Type B pancreatic cell (in vitro differentiated cells): ENCODE results near the gene CACNA1D. TPM values are rescaled to one million over a fixed set of nuclear protein-coding genes. Genes with fewer than 3 reads are reported as not detected.

ENCODE experiments used
- DNase-seq: peaks from one replicate; pipeline ENCODE4 v3.0.0; 2021; ENCODE audit warnings: mixed read lengths; ENCODE audit not compliant: unreplicated experiment; ENCODE audit errors: extremely low spot score
- H3K27ac Mint-ChIP-seq: 2 replicates; pipeline ENCODE4 v1.8.0; 2021; ENCODE audit warnings: mild to moderate bottlenecking, mixed read lengths
- H3K27me3 Mint-ChIP-seq: 2 replicates; pipeline ENCODE4 v1.8.0; 2021; ENCODE audit warnings: mixed read lengths
- H3K36me3 Mint-ChIP-seq: 2 replicates; pipeline ENCODE4 v1.8.0; 2021; ENCODE audit warnings: mixed read lengths
- H3K4me1 Mint-ChIP-seq: one replicate; pipeline ENCODE4 v1.8.0; 2021; ENCODE audit warnings: mixed read lengths; ENCODE audit not compliant: unreplicated experiment
- H3K4me3 Mint-ChIP-seq: 2 replicates; pipeline ENCODE4 v1.8.0; 2021; ENCODE audit warnings: mild to moderate bottlenecking, mixed read lengths
- H3K9me3 Mint-ChIP-seq: 2 replicates; pipeline ENCODE4 v1.8.0; 2021; ENCODE audit warnings: mixed read lengths
- total RNA-seq: library from RNA; stranded (reverse); gene quantifications from 2 replicates; pipeline ENCODE4 v1.2.1, GENCODE V29; 2021; ENCODE audit warnings: low replicate concordance
- TF ChIP-seq, protein P1 (sequence below): fragments of 200-600 bp; sonication (generic); conservative IDR thresholded peaks from 2 replicates; pipeline ENCODE4 v1.5.0; 2021; ENCODE audit warnings: antibody characterized with exemption, mild to moderate bottlenecking

CACNA1D gene
- total RNA-seq, 1 donor from 2014 or later, result 17.4 TPM

DNA sequence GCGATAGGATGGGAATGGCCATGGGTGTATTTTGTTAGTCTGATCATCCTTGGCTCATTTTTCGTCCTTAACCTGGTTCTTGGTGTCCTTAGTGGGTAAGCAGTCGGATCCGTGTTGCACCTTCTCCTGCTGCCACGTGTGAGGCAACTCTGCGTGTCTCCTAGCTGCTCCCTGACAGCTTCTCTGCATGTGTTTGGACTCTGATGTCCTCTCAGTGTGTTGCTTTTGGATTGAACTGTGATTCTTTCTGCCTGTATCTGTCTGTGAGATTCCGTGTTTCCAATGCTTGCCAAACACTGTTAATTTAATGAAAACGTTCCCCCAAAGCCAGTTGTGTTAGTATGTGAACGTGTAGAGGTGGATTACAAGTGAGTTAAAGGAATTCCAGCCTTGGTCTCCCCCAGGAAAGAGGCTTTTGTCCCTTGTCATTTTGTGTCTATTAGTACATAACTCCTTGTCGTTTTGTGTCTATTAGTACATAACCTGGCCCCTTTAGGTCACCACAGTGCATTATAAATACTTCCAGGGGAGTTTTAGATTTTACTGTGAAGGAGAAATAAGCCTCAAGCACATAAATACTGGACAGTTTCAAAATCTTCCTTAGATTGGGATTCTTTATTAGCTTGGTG, 179.4 kb downstream of the CACNA1D start:
- Mint-ChIP-seq H3K27me3 (no peaks in the 10 kb centered on the region), H3K27ac (no peak overlapping the region), H3K36me3 (no peaks in the 10 kb centered on the region), H3K4me3 (no peak overlapping the region), H3K9me3 (no peaks in the 10 kb centered on the region), H3K4me1 (peaks cover 9% of the 10 kb centered on the region)
- DNase-seq, result no peak
- TF ChIP-seq, protein P1, sequence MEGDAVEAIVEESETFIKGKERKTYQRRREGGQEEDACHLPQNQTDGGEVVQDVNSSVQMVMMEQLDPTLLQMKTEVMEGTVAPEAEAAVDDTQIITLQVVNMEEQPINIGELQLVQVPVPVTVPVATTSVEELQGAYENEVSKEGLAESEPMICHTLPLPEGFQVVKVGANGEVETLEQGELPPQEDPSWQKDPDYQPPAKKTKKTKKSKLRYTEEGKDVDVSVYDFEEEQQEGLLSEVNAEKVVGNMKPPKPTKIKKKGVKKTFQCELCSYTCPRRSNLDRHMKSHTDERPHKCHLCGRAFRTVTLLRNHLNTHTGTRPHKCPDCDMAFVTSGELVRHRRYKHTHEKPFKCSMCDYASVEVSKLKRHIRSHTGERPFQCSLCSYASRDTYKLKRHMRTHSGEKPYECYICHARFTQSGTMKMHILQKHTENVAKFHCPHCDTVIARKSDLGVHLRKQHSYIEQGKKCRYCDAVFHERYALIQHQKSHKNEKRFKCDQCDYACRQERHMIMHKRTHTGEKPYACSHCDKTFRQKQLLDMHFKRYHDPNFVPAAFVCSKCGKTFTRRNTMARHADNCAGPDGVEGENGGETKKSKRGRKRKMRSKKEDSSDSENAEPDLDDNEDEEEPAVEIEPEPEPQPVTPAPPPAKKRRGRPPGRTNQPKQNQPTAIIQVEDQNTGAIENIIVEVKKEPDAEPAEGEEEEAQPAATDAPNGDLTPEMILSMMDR, result no peak

DNA sequence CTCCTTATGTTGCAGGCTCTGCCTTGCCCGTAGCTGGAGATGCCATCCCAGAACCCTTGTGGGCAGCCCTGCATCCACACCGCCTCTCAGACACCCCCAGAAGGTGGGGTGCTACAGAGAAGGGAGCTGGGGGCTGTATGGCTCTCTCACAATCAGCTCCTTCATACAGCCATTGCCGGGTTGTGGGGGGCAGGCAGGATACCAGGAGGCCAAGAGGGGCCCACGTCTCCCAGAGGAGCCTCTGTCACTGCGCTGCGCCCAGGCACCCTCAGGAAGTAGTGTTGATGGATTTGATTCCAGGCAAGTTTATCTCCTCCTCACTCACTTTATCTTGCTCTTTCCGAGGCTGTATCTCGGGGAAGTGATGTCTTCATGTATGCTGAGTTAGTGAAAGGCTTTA, 180.2 kb downstream of the CACNA1D start:
- Mint-ChIP-seq H3K36me3 (no peaks in the 10 kb centered on the region), H3K4me3 (no peak overlapping the region), H3K27me3 (no peaks in the 10 kb centered on the region)

DNA sequence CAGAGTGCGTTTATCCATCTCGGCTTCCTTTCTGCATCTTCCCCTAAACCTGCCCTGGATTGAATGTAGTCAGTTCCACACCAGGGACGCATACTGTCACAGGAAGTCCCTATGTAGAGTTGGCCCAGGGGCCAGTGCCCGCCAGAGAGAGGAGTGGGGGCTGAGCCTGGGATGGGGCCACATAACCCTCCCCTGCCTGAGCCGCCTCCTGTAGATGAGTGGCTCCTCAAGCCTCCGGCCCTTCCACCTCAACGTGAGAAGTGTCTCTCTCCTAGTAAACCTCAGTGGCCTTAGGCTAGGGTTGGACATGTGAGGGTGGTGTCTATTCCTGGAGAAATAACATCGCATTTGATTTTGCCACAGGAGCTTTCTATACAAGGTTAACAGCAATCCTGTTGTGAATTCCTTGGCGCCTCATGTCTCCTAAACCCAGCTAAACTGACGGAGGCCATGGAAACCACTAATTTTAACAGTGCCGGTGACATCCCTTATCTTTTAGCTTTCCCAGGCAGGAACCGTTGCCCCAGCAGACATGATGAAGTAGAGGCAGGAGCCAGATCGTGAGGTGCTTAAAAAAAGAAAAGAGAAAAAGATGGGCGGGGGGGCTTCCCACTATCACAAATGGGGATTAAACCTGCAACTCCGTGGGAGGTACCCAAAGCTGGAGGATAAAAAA, 180.7 kb downstream of the CACNA1D start:
- DNase-seq, result no peak
- Mint-ChIP-seq H3K4me1 (peaks cover 9% of the 10 kb centered on the region), H3K27ac (no peak overlapping the region), H3K27me3 (no peaks in the 10 kb centered on the region), H3K9me3 (no peaks in the 10 kb centered on the region), H3K36me3 (no peaks in the 10 kb centered on the region), H3K4me3 (no peak overlapping the region)
- TF ChIP-seq, protein P1, result no peak

More for the DNA sequence above, 180.2 kb downstream of the CACNA1D start:
- no peaks in the 10 kb centered on the region for H3K9me3 Mint-ChIP-seq
- H3K4me1 Mint-ChIP-seq, result peaks cover 9% of the 10 kb centered on the region
- no peak for DNase-seq
- TF ChIP-seq, protein P1, result no peak
- H3K27ac Mint-ChIP-seq, result no peak overlapping the region

DNA sequence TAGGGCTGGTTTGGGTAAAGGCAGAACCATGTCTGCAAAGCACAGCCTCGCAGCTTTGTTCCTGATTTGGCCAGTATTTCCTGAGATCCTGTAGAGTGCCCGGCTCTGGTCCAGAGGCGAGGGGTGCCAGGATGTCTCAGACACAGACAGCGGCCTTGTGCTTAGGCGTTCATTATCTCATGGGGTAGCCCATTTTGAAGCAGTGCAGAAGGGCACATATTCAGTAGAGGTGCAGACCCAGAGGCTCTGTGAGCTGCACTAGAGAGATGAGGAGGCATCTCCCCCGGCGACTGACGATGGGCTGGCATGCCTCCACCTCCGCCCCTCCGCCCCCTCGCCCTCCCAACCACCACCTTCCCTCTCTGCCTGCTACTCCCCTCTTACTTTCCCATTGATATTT, 181.5 kb downstream of the CACNA1D start:
- Mint-ChIP-seq H3K4me1 (peaks cover 9% of the 10 kb centered on the region), H3K27me3 (no peaks in the 10 kb centered on the region), H3K27ac (no peak overlapping the region), H3K36me3 (no peaks in the 10 kb centered on the region), H3K4me3 (no peak overlapping the region), H3K9me3 (no peaks in the 10 kb centered on the region)
- no peak for DNase-seq
- TF ChIP-seq, protein P1, result no peak

DNA sequence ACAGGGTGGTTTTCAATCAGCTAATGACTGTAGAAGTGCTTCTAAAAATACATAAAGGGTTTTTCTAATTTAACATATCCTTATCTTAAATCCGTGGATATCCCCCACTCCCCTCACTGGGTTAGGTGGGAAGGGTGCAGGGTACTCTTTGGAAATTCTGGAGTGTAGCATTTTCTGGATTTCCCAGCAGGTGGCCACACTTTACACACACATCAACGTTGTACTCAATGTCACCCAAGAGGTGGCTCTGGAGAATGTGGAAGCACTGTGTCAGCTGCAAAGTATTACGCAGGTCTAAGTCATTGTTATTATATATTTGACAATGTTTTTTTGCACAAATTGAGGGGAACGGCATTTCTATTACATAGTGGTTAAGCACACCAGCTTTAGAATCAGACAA, 183.0 kb downstream of the CACNA1D start:
- TF ChIP-seq, protein P1, result peak; percentile 33
- Mint-ChIP-seq H3K36me3 (no peaks in the 10 kb centered on the region), H3K9me3 (no peaks in the 10 kb centered on the region), H3K4me3 (no peak overlapping the region), H3K4me1 (peaks cover 9% of the 10 kb centered on the region), H3K27me3 (peaks cover 3% of the 10 kb centered on the region), H3K27ac (no peak overlapping the region)
- no peak for DNase-seq
